HUES64 (cell line): Measurements from ENCODE around the gene OPTC.

Experiments used
- H3K27ac ChIP-seq: 2 replicates; pipeline ENCODE4 v1.7.0; 2013; ENCODE audit warnings: low read depth, low read length, inconsistent platforms
- H3K27me3 ChIP-seq: 2 replicates; pipeline ENCODE4 v1.6.1; 2013; ENCODE audit warnings: mild to moderate bottlenecking, low read length; ENCODE audit not compliant: insufficient read depth
- H3K36me3 ChIP-seq: 2 replicates; pipeline ENCODE4 v1.6.1; 2013; ENCODE audit warnings: mild to moderate bottlenecking, low read length; ENCODE audit not compliant: insufficient read depth
- H3K4me1 ChIP-seq: 2 replicates; pipeline ENCODE4 v1.6.1; 2013; ENCODE audit warnings: mild to moderate bottlenecking, low read length, moderate library complexity; ENCODE audit not compliant: insufficient read depth
- H3K4me3 ChIP-seq: 2 replicates; pipeline ENCODE4 v1.5.1; 2013; ENCODE audit warnings: mild to moderate bottlenecking, low read length, moderate library complexity
- H3K9ac ChIP-seq: 2 replicates; pipeline ENCODE4 v1.6.1; 2013; ENCODE audit warnings: mild to moderate bottlenecking, low read depth, low read length
- H3K9me3 ChIP-seq: 2 replicates; pipeline ENCODE4 v1.6.1; 2013; ENCODE audit warnings: low read depth, low read length; ENCODE audit not compliant: insufficient read depth
- WGBS: fragments of 150-250, 120-280 bp; methylation state at CpG from one replicate; pipeline ENCODE4 v1.1.7; 2013; ENCODE audit warnings: missing lambda C conversion rate; 5-methylcytosine and 5-hydroxymethylcytosine counted together

The OPTC gene

DNA sequence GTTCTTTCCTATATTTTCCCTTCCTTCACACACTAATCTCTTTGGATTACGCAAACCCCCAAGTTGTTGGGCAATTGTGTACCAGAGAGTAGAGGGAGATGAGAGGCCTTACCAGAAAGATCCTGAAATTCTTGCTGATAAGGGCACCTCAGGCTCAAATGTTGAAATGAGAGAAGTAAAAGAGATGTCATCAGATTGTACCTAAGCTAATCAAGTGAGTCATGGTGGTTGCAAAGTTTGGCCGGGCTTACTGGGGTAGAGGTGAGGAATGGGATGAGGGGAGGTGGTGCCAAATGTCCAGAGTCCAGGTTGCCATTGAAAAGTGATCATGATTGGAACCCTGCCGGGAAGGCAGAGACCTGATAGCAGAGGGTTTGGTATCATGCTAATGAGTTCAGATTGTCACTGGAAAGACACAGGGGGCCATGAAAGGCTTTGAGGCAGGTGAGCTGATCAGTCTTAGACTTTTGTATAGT lies 43.1 kb downstream of the OPTC start:
- no peaks in the 10 kb centered on the region for H3K4me1 ChIP-seq

DNA sequence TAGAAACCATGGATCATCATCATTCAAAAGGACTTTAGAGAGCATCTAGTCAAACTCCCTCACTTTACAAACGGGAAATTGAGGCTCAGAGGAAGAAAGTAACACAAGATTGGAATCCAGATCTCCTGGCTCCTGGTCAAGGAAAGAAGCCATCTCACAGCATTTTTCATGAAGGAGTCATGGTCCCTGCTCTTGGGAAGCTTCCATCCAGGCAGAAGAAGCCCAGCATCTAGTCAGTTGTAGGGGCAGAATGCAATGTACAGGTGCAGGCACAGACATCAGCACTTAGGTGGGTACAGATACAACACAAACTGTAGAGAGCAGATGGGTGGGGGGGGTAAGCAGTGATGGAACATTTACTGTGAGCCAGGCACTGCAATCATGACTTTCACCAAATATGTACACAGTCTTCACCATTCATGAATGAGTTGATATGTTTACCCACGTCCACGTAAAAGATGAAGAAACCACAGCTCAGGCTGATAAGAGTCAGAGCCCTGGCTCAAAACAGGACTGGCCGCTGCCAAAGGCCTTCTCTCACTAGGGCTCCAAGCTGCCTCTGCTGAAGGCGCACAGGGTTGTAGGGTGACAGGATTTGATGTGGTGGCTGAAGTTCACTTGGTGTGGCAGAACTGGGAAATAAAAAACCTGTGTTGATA lies 44.0 kb downstream of the OPTC start:
- Histone ChIP-seq H3K27ac (no peak overlapping the region), H3K9ac (no peak overlapping the region), H3K4me1 (no peaks in the 10 kb centered on the region), H3K36me3 (no peaks in the 10 kb centered on the region), H3K27me3 (no peaks in the 10 kb centered on the region), H3K9me3 (no peaks in the 10 kb centered on the region), H3K4me3 (no peak overlapping the region)
- 98% methylated on average over 5 of the region's 5 CpGs for WGBS

More for the DNA sequence above, 43.1 kb downstream of the OPTC start:
- Histone ChIP-seq H3K27me3 (no peaks in the 10 kb centered on the region), H3K36me3 (no peaks in the 10 kb centered on the region), H3K4me3 (no peak overlapping the region), H3K9ac (no peak overlapping the region), H3K9me3 (no peaks in the 10 kb centered on the region), H3K27ac (no peak overlapping the region)
- WGBS: 83% methylated on average over 3 of the region's 3 CpGs

DNA sequence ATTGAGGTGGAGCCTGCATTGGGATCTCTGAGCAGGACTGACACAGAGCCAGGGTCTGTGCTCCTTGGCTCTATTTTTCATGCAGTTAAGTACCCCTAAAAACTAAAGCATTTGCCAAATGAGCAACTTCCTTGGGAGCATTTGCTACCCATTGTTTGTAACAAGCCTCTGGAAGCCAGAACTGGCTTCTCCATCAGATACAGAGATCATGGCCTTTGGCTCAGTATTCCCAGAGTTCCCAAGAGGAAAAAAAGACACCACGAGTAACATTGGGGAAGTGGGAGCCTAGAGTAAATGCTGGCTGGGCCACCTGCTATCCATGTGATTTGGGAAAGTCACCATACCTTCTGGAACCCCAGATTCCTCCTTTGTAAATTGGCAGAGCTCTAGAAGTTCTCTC lies 44.8 kb downstream of the OPTC start:
- H3K9me3 ChIP-seq: no peaks in the 10 kb centered on the region
- H3K4me1 ChIP-seq: no peaks in the 10 kb centered on the region
- no peak overlapping the region for H3K4me3 ChIP-seq
- H3K9ac ChIP-seq: no peak overlapping the region
- WGBS: 74% methylated on average over 1 of the region's 1 CpG
- no peaks in the 10 kb centered on the region for H3K27me3 ChIP-seq
- H3K27ac ChIP-seq: no peak overlapping the region
- H3K36me3 ChIP-seq: no peaks in the 10 kb centered on the region

DNA sequence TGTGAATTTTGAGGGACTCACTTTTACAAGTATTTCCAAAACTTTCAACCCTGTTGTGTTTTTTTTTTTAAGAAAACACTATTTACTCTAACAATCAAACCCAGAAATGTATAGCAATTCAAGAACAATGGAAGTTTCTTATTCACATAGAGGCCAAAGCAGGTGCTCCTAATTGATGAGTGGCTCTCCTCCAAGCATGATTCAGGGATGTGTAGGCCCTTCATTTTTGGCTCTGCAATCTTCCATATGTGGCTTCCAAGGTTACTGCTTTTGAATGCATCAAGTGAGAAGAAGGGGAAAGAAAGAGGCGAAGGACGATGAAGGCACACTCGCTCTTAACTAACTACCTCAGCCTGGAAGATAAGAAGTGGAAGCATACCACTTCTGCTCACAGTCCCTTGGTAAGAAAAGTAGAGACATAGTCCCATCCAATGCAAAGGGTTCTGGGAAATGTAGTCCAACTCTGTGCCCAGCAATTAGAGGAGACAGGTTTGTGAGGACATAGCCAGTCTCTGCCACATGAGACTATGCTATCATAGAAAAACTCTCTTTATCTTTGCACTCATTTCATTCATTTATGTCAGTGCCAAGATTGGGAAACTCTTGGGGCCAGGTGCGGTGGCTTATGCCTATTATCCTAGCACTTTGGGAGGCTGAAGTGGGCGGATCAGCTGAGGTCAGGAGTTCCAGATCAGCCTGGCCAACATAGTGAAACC lies 46.0 kb downstream of the OPTC start:
- H3K4me1 ChIP-seq: peaks cover 10% of the 10 kb centered on the region; the same call in 1 of the 2 replicates
- WGBS: 90% methylated on average over 5 of the region's 5 CpGs
- H3K4me3 ChIP-seq: no peak overlapping the region
- H3K9me3 ChIP-seq: no peaks in the 10 kb centered on the region
- no peaks in the 10 kb centered on the region for H3K36me3 ChIP-seq
- no peaks in the 10 kb centered on the region for H3K27me3 ChIP-seq
- H3K9ac ChIP-seq: no peak overlapping the region
- H3K27ac ChIP-seq: no peak overlapping the region

DNA sequence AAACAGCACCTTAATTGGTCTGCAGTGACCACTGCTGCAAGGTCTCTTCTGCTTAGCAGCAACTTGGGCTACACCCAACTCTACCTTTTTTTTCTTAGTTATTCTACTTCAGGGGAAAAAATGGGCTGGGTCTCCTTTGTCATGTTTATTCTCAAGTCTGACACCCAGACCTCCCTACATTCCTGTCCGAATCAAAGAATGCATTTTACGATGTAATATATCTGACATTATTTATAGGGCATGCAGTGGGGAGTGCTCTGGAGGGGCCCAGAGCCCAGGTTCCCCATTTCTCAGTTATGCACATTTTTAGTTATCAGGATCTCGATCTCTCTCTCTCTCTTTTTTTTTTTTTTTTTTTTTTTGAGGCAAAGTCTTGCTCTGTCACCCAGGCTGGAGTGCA lies 50.5 kb downstream of the OPTC start:
- 50% methylated on average over 1 of the region's 3 CpGs for WGBS
- Histone ChIP-seq H3K9me3 (no peaks in the 10 kb centered on the region), H3K9ac (no peak overlapping the region), H3K27me3 (no peaks in the 10 kb centered on the region), H3K4me1 (peaks cover 31% of the 10 kb centered on the region), H3K36me3 (no peaks in the 10 kb centered on the region), H3K4me3 (no peak overlapping the region), H3K27ac (no peak overlapping the region)

DNA sequence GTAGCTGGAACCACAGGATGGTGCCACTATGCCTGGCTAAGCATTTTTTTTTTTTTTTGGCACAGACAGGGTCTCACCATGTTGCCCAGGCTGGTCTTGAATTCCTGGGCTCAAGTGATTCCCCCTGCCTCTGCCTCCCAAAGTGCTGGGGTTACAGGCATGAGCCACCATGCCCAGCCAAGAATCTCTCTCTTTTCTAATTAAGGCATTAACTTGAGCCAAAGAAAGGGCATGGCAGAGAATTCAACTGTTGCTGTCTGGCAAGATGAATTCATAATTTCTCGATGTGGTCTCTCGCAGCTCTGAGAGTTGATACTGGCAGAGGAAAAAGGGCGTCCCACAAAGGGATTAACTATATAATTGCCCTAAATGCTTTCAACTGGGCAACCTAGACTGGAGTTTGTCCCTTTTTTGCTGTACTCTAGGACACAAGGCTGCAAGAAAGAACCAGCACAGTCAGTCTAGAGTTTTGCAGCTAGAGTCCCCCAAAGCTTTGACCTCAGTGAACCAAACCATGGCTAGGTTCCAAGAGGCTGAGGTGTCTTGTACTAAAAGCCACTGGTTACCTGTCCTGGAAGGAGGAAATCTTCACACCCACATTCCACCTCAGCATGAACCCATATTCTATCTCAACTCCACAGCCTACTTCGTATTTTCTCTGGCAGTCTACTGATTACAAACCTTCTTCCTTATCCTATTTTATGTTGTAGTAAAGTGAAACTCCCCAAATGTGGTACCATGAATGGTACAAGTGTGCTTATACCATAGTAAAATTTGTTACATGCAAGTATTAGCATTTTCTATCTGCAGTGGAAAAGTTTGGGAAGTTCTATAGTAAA lies 51.2 kb downstream of the OPTC start:
- no peak overlapping the region for H3K9ac ChIP-seq
- H3K27me3 ChIP-seq: no peaks in the 10 kb centered on the region
- H3K36me3 ChIP-seq: no peaks in the 10 kb centered on the region
- H3K9me3 ChIP-seq: no peaks in the 10 kb centered on the region
- H3K4me1 ChIP-seq: peaks cover 37% of the 10 kb centered on the region
- H3K27ac ChIP-seq: no peak overlapping the region
- H3K4me3 ChIP-seq: no peak overlapping the region
- WGBS: 86% methylated on average over 4 of the region's 4 CpGs

DNA sequence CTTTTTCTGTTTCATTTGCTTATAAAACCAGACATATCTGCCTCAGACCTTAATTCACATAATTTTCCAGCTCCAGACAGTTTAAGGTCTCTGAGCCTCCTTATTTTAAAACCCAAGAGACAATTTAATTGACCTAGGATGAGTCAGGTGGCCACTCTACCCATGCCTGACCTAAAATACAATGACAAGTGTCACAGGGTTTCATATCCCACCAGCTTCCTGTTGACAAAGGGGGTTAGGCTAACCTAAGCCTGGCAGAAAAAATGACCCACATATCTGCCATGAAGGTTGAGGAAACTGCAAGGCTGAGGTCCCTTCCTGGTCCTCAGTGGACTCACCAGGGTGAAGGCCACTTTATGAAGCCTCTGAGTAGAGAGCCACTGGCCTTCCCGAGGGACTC lies 52.3 kb downstream of the OPTC start:
- peaks cover 40% of the 10 kb centered on the region for H3K4me1 ChIP-seq
- 87% methylated on average over 1 of the region's 1 CpG for WGBS
- no peak overlapping the region for H3K9ac ChIP-seq
- no peak overlapping the region for H3K27ac ChIP-seq
- H3K4me3 ChIP-seq: no peak overlapping the region
- H3K9me3 ChIP-seq: no peaks in the 10 kb centered on the region
- H3K36me3 ChIP-seq: no peaks in the 10 kb centered on the region
- H3K27me3 ChIP-seq: no peaks in the 10 kb centered on the region

DNA sequence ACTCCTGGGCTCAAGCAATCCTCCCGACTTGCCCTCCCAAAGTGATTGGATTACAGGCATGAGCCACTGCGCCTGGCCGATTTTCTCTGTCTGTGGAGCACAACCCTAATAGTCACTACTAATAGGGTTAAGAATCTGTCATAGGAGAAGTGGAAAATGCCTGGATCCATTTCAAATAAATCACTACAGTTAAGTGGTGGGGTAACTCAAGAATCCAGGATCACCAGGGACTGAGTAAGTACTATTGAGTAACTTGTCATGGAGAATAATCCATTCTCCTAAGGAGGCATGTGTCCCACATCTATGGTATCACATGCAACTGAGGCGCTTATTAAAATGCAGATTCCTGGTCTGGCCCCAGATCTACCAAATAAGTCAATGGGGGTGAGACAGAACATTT lies 53.2 kb downstream of the OPTC start:
- H3K36me3 ChIP-seq: no peaks in the 10 kb centered on the region
- no peaks in the 10 kb centered on the region for H3K9me3 ChIP-seq
- peaks cover 40% of the 10 kb centered on the region for H3K4me1 ChIP-seq
- 85% methylated on average over 4 of the region's 4 CpGs for WGBS
- no peak overlapping the region for H3K9ac ChIP-seq
- H3K27me3 ChIP-seq: no peaks in the 10 kb centered on the region
- no peak overlapping the region for H3K4me3 ChIP-seq
- H3K27ac ChIP-seq: no peak overlapping the region

DNA sequence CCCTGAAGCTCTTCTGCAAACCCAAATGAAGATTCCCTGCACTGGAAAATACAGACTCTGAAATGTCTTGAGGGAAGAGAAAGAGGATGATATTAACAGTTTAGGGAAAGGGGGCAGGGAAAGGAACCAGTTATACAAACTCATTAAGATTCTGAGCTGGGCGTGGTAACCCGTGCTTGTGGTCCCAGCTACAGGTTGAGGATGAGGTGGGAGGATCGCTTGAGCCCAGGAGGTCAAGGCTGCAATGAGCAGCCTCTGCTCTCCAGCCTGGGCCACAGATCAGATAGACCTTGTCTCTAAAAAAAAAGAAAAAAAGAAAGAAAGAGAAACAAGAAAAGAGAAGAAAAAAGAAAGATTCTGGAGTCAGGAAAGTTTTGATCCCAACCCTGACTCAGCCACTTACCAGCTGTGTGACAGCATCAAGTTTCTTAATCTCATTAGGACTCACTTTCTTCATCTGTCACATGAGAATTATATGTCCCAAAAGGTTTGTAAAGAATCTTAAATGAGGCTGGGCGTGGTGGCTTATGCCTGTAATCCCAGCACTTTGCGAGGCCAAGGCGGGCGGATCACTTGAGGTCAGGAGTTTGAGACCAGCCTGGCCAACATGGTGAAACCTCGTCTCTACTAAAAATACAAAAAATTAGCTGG lies 53.9 kb downstream of the OPTC start:
- H3K27me3 ChIP-seq: no peaks in the 10 kb centered on the region
- no peaks in the 10 kb centered on the region for H3K9me3 ChIP-seq
- no peak overlapping the region for H3K27ac ChIP-seq
- no peaks in the 10 kb centered on the region for H3K36me3 ChIP-seq
- H3K4me3 ChIP-seq: no peak overlapping the region
- H3K4me1 ChIP-seq: peaks cover 40% of the 10 kb centered on the region
- no peak overlapping the region for H3K9ac ChIP-seq
- 80% methylated on average over 8 of the region's 8 CpGs for WGBS

DNA sequence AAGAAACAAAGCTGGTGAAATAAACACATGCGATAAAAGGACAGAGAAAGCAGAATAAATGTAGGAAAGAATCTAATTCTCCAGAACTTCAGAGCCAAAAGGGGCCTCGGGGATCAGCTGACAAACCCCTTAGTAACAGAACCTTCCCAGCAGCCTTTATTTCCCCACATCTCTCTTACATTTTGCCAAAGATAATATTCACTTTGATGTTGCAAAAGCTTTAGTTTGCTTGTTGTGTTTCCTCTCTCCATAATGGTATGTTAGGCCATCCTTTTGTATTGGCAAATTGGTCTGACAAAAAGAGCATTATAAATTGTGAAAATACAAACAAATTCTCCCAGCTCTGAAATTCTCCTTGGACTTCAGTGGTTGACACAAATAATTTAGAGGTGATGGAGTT lies 54.9 kb downstream of the OPTC start:
- H3K9me3 ChIP-seq: no peaks in the 10 kb centered on the region
- no peaks in the 10 kb centered on the region for H3K36me3 ChIP-seq
- no peaks in the 10 kb centered on the region for H3K27me3 ChIP-seq
- no peak overlapping the region for H3K4me3 ChIP-seq
- 75% methylated on average over 2 of the region's 2 CpGs for WGBS
- H3K4me1 ChIP-seq: peaks cover 40% of the 10 kb centered on the region
- H3K27ac ChIP-seq: no peak overlapping the region
- no peak overlapping the region for H3K9ac ChIP-seq

DNA sequence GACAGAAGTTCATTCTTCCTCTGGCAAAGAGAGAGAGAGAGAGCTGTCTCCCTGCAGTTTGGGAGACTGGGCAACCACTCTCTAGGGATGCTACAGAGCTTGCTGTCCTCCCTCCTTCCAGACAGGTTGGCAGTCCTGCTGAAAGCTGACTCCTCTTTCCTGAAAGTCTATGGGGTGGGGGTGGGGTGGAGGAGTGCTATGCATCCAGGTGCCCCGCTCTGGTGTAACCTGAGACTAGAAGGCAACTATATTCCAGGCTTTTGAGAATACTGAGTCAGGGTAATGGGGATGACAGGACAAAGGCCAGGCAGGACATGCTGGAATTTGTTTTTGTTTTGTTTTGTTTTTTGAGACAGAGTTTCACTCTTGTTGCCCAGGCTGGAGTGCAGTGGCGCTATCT lies 55.4 kb downstream of the OPTC start:
- Histone ChIP-seq H3K27ac (no peak overlapping the region), H3K9me3 (no peaks in the 10 kb centered on the region), H3K36me3 (no peaks in the 10 kb centered on the region), H3K9ac (no peak overlapping the region), H3K4me3 (no peak overlapping the region), H3K4me1 (peaks cover 36% of the 10 kb centered on the region), H3K27me3 (no peaks in the 10 kb centered on the region)
- 51% methylated on average over 2 of the region's 2 CpGs for WGBS
